VCaP (cell line): Measurements from ENCODE around the gene NINL.

Experiments
- H3K27ac ChIP-seq: fragments of 450-650 bp; 2 replicates; pipeline ENCODE4 v1.5.1; 2017
- TF ChIP-seq, protein P1 (sequence below): fragments of 450-650 bp; conservative IDR thresholded peaks from 2 replicates; pipeline ENCODE4 v1.5.1; 2017; ENCODE audit warnings: mild to moderate bottlenecking, moderate library complexity

The NINL gene

DNA sequence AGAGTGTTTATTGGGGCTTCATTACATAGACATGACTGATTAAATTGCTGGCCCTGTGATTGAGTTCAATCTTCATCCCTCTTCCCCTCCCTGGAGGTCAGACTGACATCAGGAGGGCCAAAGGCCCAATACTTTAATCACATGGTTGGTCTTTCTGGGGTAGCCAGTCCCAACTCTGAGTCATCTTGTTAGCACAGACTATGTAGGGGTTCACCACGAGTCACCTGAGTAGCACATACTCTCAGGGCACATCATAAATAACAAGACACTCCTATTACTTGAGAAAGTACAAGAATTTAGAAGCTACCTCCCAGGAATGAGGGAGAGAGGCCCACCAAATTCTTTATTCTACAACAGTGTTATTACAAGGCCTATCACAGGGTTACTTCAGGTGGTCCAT lies 166.6 kb downstream of the NINL start:
- H3K27ac ChIP-seq, result no peak overlapping the region
- TF ChIP-seq, protein P1, sequence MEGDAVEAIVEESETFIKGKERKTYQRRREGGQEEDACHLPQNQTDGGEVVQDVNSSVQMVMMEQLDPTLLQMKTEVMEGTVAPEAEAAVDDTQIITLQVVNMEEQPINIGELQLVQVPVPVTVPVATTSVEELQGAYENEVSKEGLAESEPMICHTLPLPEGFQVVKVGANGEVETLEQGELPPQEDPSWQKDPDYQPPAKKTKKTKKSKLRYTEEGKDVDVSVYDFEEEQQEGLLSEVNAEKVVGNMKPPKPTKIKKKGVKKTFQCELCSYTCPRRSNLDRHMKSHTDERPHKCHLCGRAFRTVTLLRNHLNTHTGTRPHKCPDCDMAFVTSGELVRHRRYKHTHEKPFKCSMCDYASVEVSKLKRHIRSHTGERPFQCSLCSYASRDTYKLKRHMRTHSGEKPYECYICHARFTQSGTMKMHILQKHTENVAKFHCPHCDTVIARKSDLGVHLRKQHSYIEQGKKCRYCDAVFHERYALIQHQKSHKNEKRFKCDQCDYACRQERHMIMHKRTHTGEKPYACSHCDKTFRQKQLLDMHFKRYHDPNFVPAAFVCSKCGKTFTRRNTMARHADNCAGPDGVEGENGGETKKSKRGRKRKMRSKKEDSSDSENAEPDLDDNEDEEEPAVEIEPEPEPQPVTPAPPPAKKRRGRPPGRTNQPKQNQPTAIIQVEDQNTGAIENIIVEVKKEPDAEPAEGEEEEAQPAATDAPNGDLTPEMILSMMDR, result no peak

DNA sequence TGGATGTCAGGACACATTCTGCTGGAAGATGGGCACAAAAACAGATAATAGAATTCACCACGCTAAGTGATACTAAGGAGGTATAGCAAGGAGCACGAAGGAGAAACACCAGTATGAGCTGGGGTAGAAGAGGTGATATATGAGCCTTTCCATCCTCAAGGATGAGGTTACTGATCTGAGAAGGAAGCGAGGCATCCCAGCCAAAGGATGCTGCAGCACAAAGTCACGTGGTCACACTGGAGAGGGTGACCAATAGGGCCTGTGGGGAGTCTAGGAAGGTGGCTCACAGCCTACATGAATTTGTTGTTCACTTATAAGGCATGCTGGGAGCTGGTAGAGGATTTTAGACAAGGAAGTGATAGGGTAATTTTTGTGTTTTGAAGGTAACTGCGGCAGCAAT lies 176.4 kb downstream of the NINL start:
- H3K27ac ChIP-seq, result peak overlapping the region; percentile 82; the same call in 1 of the 2 replicates
- TF ChIP-seq, protein P1, result no peak

DNA sequence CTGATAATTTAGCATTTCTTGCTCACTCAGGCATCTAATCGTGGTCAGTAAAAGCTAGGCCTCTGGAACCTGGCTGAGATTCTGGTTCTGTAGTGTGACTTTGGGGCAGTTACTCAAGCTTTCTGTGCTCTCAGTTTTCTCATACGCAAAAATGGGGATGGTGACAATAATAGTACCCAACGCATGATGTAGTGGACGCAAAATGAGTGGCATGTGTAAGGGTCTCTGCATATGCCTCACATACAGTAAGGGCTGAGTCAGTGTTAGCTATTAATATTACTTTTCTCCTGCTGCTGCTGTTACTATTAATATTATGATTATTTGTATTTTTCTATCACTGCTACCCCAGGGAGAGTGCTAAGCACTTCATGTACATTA lies 177.2 kb downstream of the NINL start:
- H3K27ac ChIP-seq, result peak overlapping the region; percentile 82
- TF ChIP-seq, protein P1, result no peak

- TF ChIP-seq, protein P1, result no peak
- peak within 1 kb of the TSS; percentile 82 for H3K27ac ChIP-seq
These were observed 177.8 kb downstream of the NINL start, which contains the start of gene GINS1 for GRCh38 chr20:25407311-25408169. Gene GINS1, plus strand, starts transcription at chr20:25407673. Its CDS starts 148 bp downstream, at chr20:25407821.
